DND-41 (cell line): ENCODE results near the gene DGKH.

Experiments
- ATAC-seq: fragments of 200-7000 bp; cut with Tn5 transposase; 3 replicates; pipeline ENCODE4 v1.9.1; 2021; ENCODE audit warnings: low read depth; ENCODE audit not compliant: insufficient read depth
- DNase-seq: peaks from one replicate; pipeline ENCODE4 v3.0.0-alpha.2; 2020
- H2AFZ ChIP-seq: 2 replicates; pipeline ENCODE4 v1.6.0; 2012; ENCODE audit warnings: low read depth, low read length
- H3K27ac ChIP-seq: 2 replicates; pipeline ENCODE4 v1.5.1; 2012; ENCODE audit warnings: low read length, inconsistent platforms
- H3K27me3 ChIP-seq: fragments of 200-600 bp; sonication (generic); 2 replicates; pipeline ENCODE4 v1.6.0; 2012; ENCODE audit warnings: low read length, mild to moderate bottlenecking, inconsistent platforms; ENCODE audit not compliant: insufficient read depth, poor library complexity
- H3K36me3 ChIP-seq: 2 replicates; pipeline ENCODE4 v1.5.1; 2012; ENCODE audit warnings: low read length, inconsistent platforms; ENCODE audit not compliant: insufficient read depth
- H3K4me1 ChIP-seq: 2 replicates; pipeline ENCODE4 v1.5.1; 2012; ENCODE audit warnings: mild to moderate bottlenecking, low read length; ENCODE audit not compliant: insufficient read depth
- H3K4me2 ChIP-seq: 2 replicates; pipeline ENCODE4 v1.6.0; 2012; ENCODE audit warnings: mild to moderate bottlenecking, moderate library complexity, low read length, inconsistent platforms; ENCODE audit not compliant: insufficient read depth
- H3K4me3 ChIP-seq, 2 experiments: fragments of 200-600 bp in 1 of 2; shearing (Covaris generic) in 1 of 2; 2 replicates each; pipeline ENCODE4 v1.5.1; 2012 to 2016; ENCODE audit warnings: inconsistent platforms in 2 of 2, low read length in 2 of 2, mild to moderate bottlenecking in 2 of 2, low read depth in 1 of 2, moderate library complexity in 1 of 2
- H3K79me2 ChIP-seq: 2 replicates; pipeline ENCODE4 v1.6.0; 2012; ENCODE audit warnings: low read length, inconsistent platforms; ENCODE audit not compliant: insufficient read depth
- H3K9ac ChIP-seq: 2 replicates; pipeline ENCODE4 v1.6.0; 2012; ENCODE audit warnings: low read depth, mild to moderate bottlenecking, inconsistent platforms, low read length, moderate library complexity
- H3K9me3 ChIP-seq: 2 replicates; pipeline ENCODE4 v1.5.1; 2012; ENCODE audit warnings: low read length, moderate library complexity, mild to moderate bottlenecking, inconsistent platforms; ENCODE audit not compliant: insufficient read depth, severe bottlenecking
- H4K20me1 ChIP-seq: 2 replicates; pipeline ENCODE4 v1.6.0; 2012; ENCODE audit warnings: low read length; ENCODE audit not compliant: insufficient read depth
- EZH2 ChIP-seq: IDR thresholded peaks from 3 replicates; pipeline ENCODE4 v1.6.1; 2012; ENCODE audit warnings: borderline replicate concordance, low read depth, mild to moderate bottlenecking, moderate library complexity, low read length, inconsistent platforms; ENCODE audit not compliant: severe bottlenecking
- TF ChIP-seq, protein P1 (sequence below): IDR thresholded peaks from 2 replicates; pipeline ENCODE4 v1.5.1; 2012; ENCODE audit warnings: borderline replicate concordance, low read length, moderate library complexity, mild to moderate bottlenecking; ENCODE audit not compliant: poor library complexity, severe bottlenecking; ENCODE audit errors: extremely low read depth

DGKH gene

GRCh38 chr13:42064259-42064658 lies 15.8 kb downstream of the DGKH start:
- ATAC-seq (no peak), DNase-seq (no peak)
- H2AFZ ChIP-seq, result no peak overlapping the region

GRCh38 chr13:42064966-42065365 lies 16.5 kb downstream of the DGKH start:
- DNase-seq (no peak), ATAC-seq (no peak)
- Histone ChIP-seq H3K4me1 (no peaks in the 10 kb centered on the region), H3K9me3 (no peaks in the 10 kb centered on the region), H3K79me2 (no peaks in the 10 kb centered on the region), H3K36me3 (peaks cover 4% of the 10 kb centered on the region; the same call in 1 of the 2 replicates), H4K20me1 (no peaks in the 10 kb centered on the region), H3K4me3 (no peak overlapping the region), H3K9ac (no peak overlapping the region), H3K4me2 (no peak overlapping the region), H2AFZ (no peak overlapping the region), H3K27me3 (no peaks in the 10 kb centered on the region), H3K27ac (no peak overlapping the region)
- TF ChIP-seq, protein P1, sequence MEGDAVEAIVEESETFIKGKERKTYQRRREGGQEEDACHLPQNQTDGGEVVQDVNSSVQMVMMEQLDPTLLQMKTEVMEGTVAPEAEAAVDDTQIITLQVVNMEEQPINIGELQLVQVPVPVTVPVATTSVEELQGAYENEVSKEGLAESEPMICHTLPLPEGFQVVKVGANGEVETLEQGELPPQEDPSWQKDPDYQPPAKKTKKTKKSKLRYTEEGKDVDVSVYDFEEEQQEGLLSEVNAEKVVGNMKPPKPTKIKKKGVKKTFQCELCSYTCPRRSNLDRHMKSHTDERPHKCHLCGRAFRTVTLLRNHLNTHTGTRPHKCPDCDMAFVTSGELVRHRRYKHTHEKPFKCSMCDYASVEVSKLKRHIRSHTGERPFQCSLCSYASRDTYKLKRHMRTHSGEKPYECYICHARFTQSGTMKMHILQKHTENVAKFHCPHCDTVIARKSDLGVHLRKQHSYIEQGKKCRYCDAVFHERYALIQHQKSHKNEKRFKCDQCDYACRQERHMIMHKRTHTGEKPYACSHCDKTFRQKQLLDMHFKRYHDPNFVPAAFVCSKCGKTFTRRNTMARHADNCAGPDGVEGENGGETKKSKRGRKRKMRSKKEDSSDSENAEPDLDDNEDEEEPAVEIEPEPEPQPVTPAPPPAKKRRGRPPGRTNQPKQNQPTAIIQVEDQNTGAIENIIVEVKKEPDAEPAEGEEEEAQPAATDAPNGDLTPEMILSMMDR, result no peak
- no peak for TF ChIP-seq EZH2

More at GRCh38 chr13:42064259-42064658, 15.8 kb downstream of the DGKH start:
- H3K9ac ChIP-seq, result no peak overlapping the region
- H3K4me3 ChIP-seq, result no peak overlapping the region
- H3K36me3 ChIP-seq, result peaks cover 4% of the 10 kb centered on the region; the same call in 1 of the 2 replicates
- H3K4me1 ChIP-seq, result no peaks in the 10 kb centered on the region
- H4K20me1 ChIP-seq, result no peaks in the 10 kb centered on the region
- H3K4me2 ChIP-seq, result no peak overlapping the region
- no peaks in the 10 kb centered on the region for H3K9me3 ChIP-seq
- H3K27ac ChIP-seq, result no peak overlapping the region
- no peaks in the 10 kb centered on the region for H3K79me2 ChIP-seq
- TF ChIP-seq, protein P1, result no peak
- no peak for TF ChIP-seq EZH2
- H3K27me3 ChIP-seq, result no peaks in the 10 kb centered on the region

- TF ChIP-seq, protein P1, result no peak
- TF ChIP-seq EZH2, result no peak
These were observed 17.0 kb downstream of the DGKH start for GRCh38 chr13:42065414-42065813.

DNA sequence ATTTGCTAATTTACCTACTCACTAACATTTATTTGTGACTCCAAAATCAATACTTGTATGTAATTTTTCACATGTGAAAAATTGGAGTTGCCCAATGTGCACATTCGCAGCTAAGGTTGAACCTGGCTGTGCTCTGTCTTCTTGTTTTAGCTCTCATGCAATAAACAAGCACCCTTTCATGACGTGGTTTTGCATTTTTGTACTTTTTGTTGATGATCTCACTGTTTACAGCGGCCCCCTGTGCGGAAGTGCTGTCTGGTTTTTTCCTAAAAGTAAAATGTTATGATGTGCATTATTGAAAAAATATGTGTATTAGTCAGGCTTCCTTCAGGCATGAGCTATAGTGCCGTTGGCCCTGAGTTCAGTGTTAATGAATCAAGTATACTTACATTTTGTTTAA lies 18.1 kb downstream of the DGKH start:
- TF ChIP-seq, protein P1, result no peak
- TF ChIP-seq EZH2, result no peak
- Histone ChIP-seq H4K20me1 (no peaks in the 10 kb centered on the region), H3K27ac (no peak overlapping the region), H2AFZ (no peak overlapping the region), H3K4me1 (0 out of 2 replicates have a peak, but pooled peaks cover under 1% of the 10 kb centered on the region), H3K36me3 (peaks cover 4% of the 10 kb centered on the region; the same call in 1 of the 2 replicates), H3K9ac (no peak overlapping the region), H3K27me3 (no peaks in the 10 kb centered on the region), H3K4me3 (no peak overlapping the region), H3K4me2 (no peak overlapping the region), H3K79me2 (no peaks in the 10 kb centered on the region), H3K9me3 (no peaks in the 10 kb centered on the region)
- no peak for ATAC-seq
- no peak for DNase-seq

More at GRCh38 chr13:42065414-42065813, 17.0 kb downstream of the DGKH start:
- no peaks in the 10 kb centered on the region for H3K9me3 ChIP-seq
- H3K4me2 ChIP-seq, result no peak overlapping the region
- H3K27me3 ChIP-seq, result no peaks in the 10 kb centered on the region
- no peaks in the 10 kb centered on the region for H3K79me2 ChIP-seq
- ATAC-seq, result no peak
- H4K20me1 ChIP-seq, result no peaks in the 10 kb centered on the region
- no peak overlapping the region for H3K9ac ChIP-seq
- no peak overlapping the region for H3K27ac ChIP-seq
- H2AFZ ChIP-seq, result no peak overlapping the region
- H3K36me3 ChIP-seq, result peaks cover 4% of the 10 kb centered on the region; the same call in 1 of the 2 replicates
- DNase-seq, result no peak
- no peak overlapping the region for H3K4me3 ChIP-seq
- no peaks in the 10 kb centered on the region for H3K4me1 ChIP-seq
